Parathyroid adenoma (tissue), 2 donors: ENCODE measurements around the gene PPM1E.

ENCODE experiments used
- H2AFZ ChIP-seq: fragments of 300-600 bp; sonication (generic); one replicate; pipeline ENCODE4 v1.7.0; 2017; ENCODE audit warnings: antibody characterized with exemption, mild to moderate bottlenecking
- H3K27ac ChIP-seq: fragments of 300-600 bp; sonication (generic); one replicate; pipeline ENCODE4 v1.7.0; 2017
- H3K27me3 ChIP-seq: fragments of 300-600 bp; sonication (generic); one replicate; pipeline ENCODE4 v1.7.0; 2017; ENCODE audit warnings: low read length; ENCODE audit not compliant: control insufficient read depth, insufficient read depth
- H3K36me3 ChIP-seq: fragments of 300-600 bp; sonication (generic); one replicate; pipeline ENCODE4 v1.7.0; 2017; ENCODE audit warnings: low read length; ENCODE audit not compliant: control insufficient read depth, insufficient read depth
- H3K4me1 ChIP-seq: fragments of 300-600 bp; sonication (generic); one replicate; pipeline ENCODE4 v1.7.0; 2017; ENCODE audit warnings: control low read depth
- H3K4me2 ChIP-seq: fragments of 300-600 bp; sonication (generic); one replicate; pipeline ENCODE4 v1.7.0; 2017; ENCODE audit warnings: low read length
- H3K4me3 ChIP-seq: fragments of 300-600 bp; sonication (generic); one replicate; pipeline ENCODE4 v1.7.0; 2017; ENCODE audit warnings: low read depth, low read length
- H3K79me2 ChIP-seq: fragments of 300-600 bp; sonication (generic); one replicate; pipeline ENCODE4 v1.7.0; 2017; ENCODE audit warnings: control low read depth
- H3K9ac ChIP-seq: fragments of 300-600 bp; sonication (generic); one replicate; pipeline ENCODE4 v1.7.0; 2017; ENCODE audit warnings: mild to moderate bottlenecking
- H3K9me3 ChIP-seq: fragments of 300-600 bp; sonication (generic); one replicate; pipeline ENCODE4 v1.7.0; 2017; ENCODE audit warnings: low read length; ENCODE audit not compliant: control insufficient read depth
- CTCF ChIP-seq: fragments of 300-600 bp; sonication (generic); IDR thresholded peaks from one replicate; pipeline ENCODE4 v1.7.0; 2017; ENCODE audit warnings: antibody characterized with exemption, mild to moderate bottlenecking
- donor health status: primary hyperparathyroidism.

The PPM1E gene

GRCh38 chr17:58917228-58917627, 161.6 kb downstream of the PPM1E start:
- Histone ChIP-seq H3K79me2 (no peaks in the 10 kb centered on the region), H3K36me3 (no peaks in the 10 kb centered on the region), H3K4me3 (no peak overlapping the region), H3K9ac (no peak overlapping the region), H3K4me1 (peaks cover 3% of the 10 kb centered on the region), H2AFZ (no peak overlapping the region), H3K4me2 (no peak overlapping the region), H3K9me3 (no peaks in the 10 kb centered on the region), H3K27me3 (no peaks in the 10 kb centered on the region), H3K27ac (no peak overlapping the region)
- TF ChIP-seq CTCF = no peak

GRCh38 chr17:58918072-58918471, 162.4 kb downstream of the PPM1E start:
- Histone ChIP-seq H3K4me1 (peaks cover 3% of the 10 kb centered on the region), H3K9me3 (no peaks in the 10 kb centered on the region)

GRCh38 chr17:58918884-58919283, 163.2 kb downstream of the PPM1E start:
- H3K27me3 ChIP-seq = no peaks in the 10 kb centered on the region
- H3K9me3 ChIP-seq = no peaks in the 10 kb centered on the region
- no peak overlapping the region for H3K4me3 ChIP-seq
- H3K27ac ChIP-seq = no peak overlapping the region
- H3K4me2 ChIP-seq = no peak overlapping the region
- H3K9ac ChIP-seq = no peak overlapping the region
- H3K4me1 ChIP-seq = peaks cover 3% of the 10 kb centered on the region
- H3K79me2 ChIP-seq = no peaks in the 10 kb centered on the region
- H2AFZ ChIP-seq = no peak overlapping the region
- H3K36me3 ChIP-seq = no peaks in the 10 kb centered on the region
- no peak for TF ChIP-seq CTCF

More at GRCh38 chr17:58918072-58918471, 162.4 kb downstream of the PPM1E start:
- H3K36me3 ChIP-seq = no peaks in the 10 kb centered on the region
- H2AFZ ChIP-seq = no peak overlapping the region
- H3K4me2 ChIP-seq = no peak overlapping the region
- no peaks in the 10 kb centered on the region for H3K79me2 ChIP-seq
- H3K4me3 ChIP-seq = no peak overlapping the region
- H3K27me3 ChIP-seq = no peaks in the 10 kb centered on the region
- no peak for TF ChIP-seq CTCF
- H3K27ac ChIP-seq = no peak overlapping the region
- H3K9ac ChIP-seq = no peak overlapping the region

- Histone ChIP-seq H3K4me3 (no peak overlapping the region), H3K27ac (no peak overlapping the region), H2AFZ (no peak overlapping the region), H3K27me3 (no peaks in the 10 kb centered on the region), H3K79me2 (no peaks in the 10 kb centered on the region), H3K4me2 (no peak overlapping the region), H3K9me3 (no peaks in the 10 kb centered on the region), H3K4me1 (no peaks in the 10 kb centered on the region), H3K36me3 (no peaks in the 10 kb centered on the region), H3K9ac (no peak overlapping the region)
- no peak for TF ChIP-seq CTCF
Measured at GRCh38 chr17:58920773-58921172, 165.1 kb downstream of the PPM1E start.

- no peak overlapping the region for H3K27ac ChIP-seq
- H3K27me3 ChIP-seq = no peaks in the 10 kb centered on the region
- H3K4me3 ChIP-seq = no peak overlapping the region
- no peak overlapping the region for H3K4me2 ChIP-seq
- no peaks in the 10 kb centered on the region for H3K4me1 ChIP-seq
- no peak overlapping the region for H2AFZ ChIP-seq
- H3K79me2 ChIP-seq = no peaks in the 10 kb centered on the region
- no peaks in the 10 kb centered on the region for H3K9me3 ChIP-seq
- TF ChIP-seq CTCF = no peak
- no peak overlapping the region for H3K9ac ChIP-seq
- no peaks in the 10 kb centered on the region for H3K36me3 ChIP-seq
Measured at GRCh38 chr17:58932956-58933355, 177.3 kb downstream of the PPM1E start.
